Smooth muscle cell (in vitro differentiated cells): ENCODE measurements around the gene SYNGAP1. TPM values are rescaled to one million over a fixed set of nuclear protein-coding genes. Genes with fewer than 3 reads are reported as not detected.
"Not testable (repeated sequence)": the region's sequence is repeated elsewhere in the genome, so short reads cannot be mapped to it uniquely, and the experiment has no call there.

ENCODE experiments used
- DNase-seq: peaks from one replicate; lab custom pipeline; 2025; ENCODE audit not compliant: unreplicated experiment; lab: John Stamatoyannopoulos, UW
- H2AFZ ChIP-seq: fragments of 200-600 bp; sonication (generic); 2 replicates; pipeline ENCODE4 v1.6.0; 2016; ENCODE audit warnings: antibody characterized with exemption, low read depth, mild to moderate bottlenecking
- H3F3A ChIP-seq: fragments of 200-600 bp; sonication (generic); 2 replicates; pipeline ENCODE4 v1.6.0; 2017; ENCODE audit warnings: antibody characterized with exemption, low read depth
- H3K27ac ChIP-seq: fragments of 200-600 bp; sonication (generic); 2 replicates; pipeline ENCODE4 v1.5.1; 2016; ENCODE audit warnings: low read depth, mild to moderate bottlenecking
- H3K27me3 ChIP-seq: fragments of 200-600 bp; sonication (generic); 2 replicates; pipeline ENCODE4 v1.6.1; 2016; ENCODE audit warnings: low read depth, mild to moderate bottlenecking
- H3K36me3 ChIP-seq: fragments of 200-600 bp; sonication (generic); 2 replicates; pipeline ENCODE4 v1.5.1; 2016; ENCODE audit warnings: low read depth
- H3K4me1 ChIP-seq: fragments of 200-600 bp; sonication (generic); 2 replicates; pipeline ENCODE4 v1.5.1; 2016; ENCODE audit warnings: low read depth
- H3K4me2 ChIP-seq: fragments of 200-600 bp; sonication (generic); 2 replicates; pipeline ENCODE4 v1.6.0; 2016; ENCODE audit warnings: mild to moderate bottlenecking
- H3K4me3 ChIP-seq: fragments of 200-600 bp; sonication (generic); 2 replicates; pipeline ENCODE4 v1.5.1; 2016; ENCODE audit warnings: mild to moderate bottlenecking
- H3K79me2 ChIP-seq: fragments of 200-600 bp; sonication (generic); 2 replicates; pipeline ENCODE4 v1.6.0; 2016; ENCODE audit warnings: low read depth, mild to moderate bottlenecking
- H3K9ac ChIP-seq: fragments of 200-600 bp; sonication (generic); 2 replicates; pipeline ENCODE4 v1.6.0; 2016; ENCODE audit warnings: low read depth
- H3K9me3 ChIP-seq: fragments of 200-600 bp; sonication (generic); replicated peaks from 2 replicates; pipeline ENCODE4 v1.5.1; 2016; ENCODE audit warnings: low read depth
- H4K20me1 ChIP-seq: fragments of 200-600 bp; sonication (generic); 2 replicates; pipeline ENCODE4 v1.6.0; 2016; ENCODE audit warnings: low read depth
- WGBS: methylation state at CpG from one replicate; pipeline ENCODE4 v1.1.7; 2016; ENCODE audit warnings: low lambda C conversion rate; 5-methylcytosine and 5-hydroxymethylcytosine counted together
- polyA plus RNA-seq: library from polyadenylated mRNA; unstranded; fragments of >200 nt; fragmentation: Nextera tagmentation; extraction: Ambion mirVana; gene quantifications from 2 replicates; pipeline ENCODE4 v1.2.1, GENCODE V29; 2016
- total RNA-seq: library from RNA; depleted of rRNA; stranded (reverse); fragments of >200 nt; gene quantifications from 2 replicates; pipeline ENCODE4 v1.2.3, GENCODE V29; 2014
- TF ChIP-seq, protein P1 (sequence below): fragments of 200-600 bp; sonication (generic); IDR thresholded peaks from 2 replicates; pipeline ENCODE4 v1.5.1; 2017; ENCODE audit warnings: borderline replicate concordance, mild to moderate bottlenecking, antibody characterized with exemption; ENCODE audit not compliant: insufficient read depth, poor library complexity, severe bottlenecking

Gene SYNGAP1
- total and polyA plus RNA-seq, 2 experiments from 2014 or later: 1.9 to 10.4 TPM

GRCh38 chr6:33373960-33374910 is 45.6 kb upstream of the SYNGAP1 start:
- Histone ChIP-seq H3F3A (no peaks in the 10 kb centered on the region), H3K27ac (no peak overlapping the region), H3K27me3 (no peaks in the 10 kb centered on the region), H2AFZ (no peak overlapping the region), H3K9me3 (no peaks in the 10 kb centered on the region), H3K4me3 (no peak overlapping the region), H3K4me1 (peaks cover 4% of the 10 kb centered on the region), H3K9ac (no peak overlapping the region), H3K36me3 (no peaks in the 10 kb centered on the region), H4K20me1 (no peaks in the 10 kb centered on the region), H3K79me2 (no peaks in the 10 kb centered on the region), H3K4me2 (no peak overlapping the region)
- no peak for DNase-seq
- TF ChIP-seq, protein P1, sequence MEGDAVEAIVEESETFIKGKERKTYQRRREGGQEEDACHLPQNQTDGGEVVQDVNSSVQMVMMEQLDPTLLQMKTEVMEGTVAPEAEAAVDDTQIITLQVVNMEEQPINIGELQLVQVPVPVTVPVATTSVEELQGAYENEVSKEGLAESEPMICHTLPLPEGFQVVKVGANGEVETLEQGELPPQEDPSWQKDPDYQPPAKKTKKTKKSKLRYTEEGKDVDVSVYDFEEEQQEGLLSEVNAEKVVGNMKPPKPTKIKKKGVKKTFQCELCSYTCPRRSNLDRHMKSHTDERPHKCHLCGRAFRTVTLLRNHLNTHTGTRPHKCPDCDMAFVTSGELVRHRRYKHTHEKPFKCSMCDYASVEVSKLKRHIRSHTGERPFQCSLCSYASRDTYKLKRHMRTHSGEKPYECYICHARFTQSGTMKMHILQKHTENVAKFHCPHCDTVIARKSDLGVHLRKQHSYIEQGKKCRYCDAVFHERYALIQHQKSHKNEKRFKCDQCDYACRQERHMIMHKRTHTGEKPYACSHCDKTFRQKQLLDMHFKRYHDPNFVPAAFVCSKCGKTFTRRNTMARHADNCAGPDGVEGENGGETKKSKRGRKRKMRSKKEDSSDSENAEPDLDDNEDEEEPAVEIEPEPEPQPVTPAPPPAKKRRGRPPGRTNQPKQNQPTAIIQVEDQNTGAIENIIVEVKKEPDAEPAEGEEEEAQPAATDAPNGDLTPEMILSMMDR: no peak
- 79% methylated on average over 8 of the region's 8 CpGs for WGBS

GRCh38 chr6:33375143-33375671 is 44.7 kb upstream of the SYNGAP1 start:
- Histone ChIP-seq H3K9me3 (no peaks in the 10 kb centered on the region), H3F3A (no peaks in the 10 kb centered on the region), H4K20me1 (no peaks in the 10 kb centered on the region), H3K4me1 (peaks cover 4% of the 10 kb centered on the region), H3K4me2 (no peak overlapping the region), H3K79me2 (no peaks in the 10 kb centered on the region), H3K4me3 (no peak overlapping the region), H2AFZ (no peak overlapping the region), H3K36me3 (no peaks in the 10 kb centered on the region), H3K9ac (no peak overlapping the region), H3K27ac (no peak overlapping the region), H3K27me3 (no peaks in the 10 kb centered on the region)
- no peak for DNase-seq
- 85% methylated on average over 9 of the region's 9 CpGs for WGBS
- TF ChIP-seq, protein P1: no peak

DNA sequence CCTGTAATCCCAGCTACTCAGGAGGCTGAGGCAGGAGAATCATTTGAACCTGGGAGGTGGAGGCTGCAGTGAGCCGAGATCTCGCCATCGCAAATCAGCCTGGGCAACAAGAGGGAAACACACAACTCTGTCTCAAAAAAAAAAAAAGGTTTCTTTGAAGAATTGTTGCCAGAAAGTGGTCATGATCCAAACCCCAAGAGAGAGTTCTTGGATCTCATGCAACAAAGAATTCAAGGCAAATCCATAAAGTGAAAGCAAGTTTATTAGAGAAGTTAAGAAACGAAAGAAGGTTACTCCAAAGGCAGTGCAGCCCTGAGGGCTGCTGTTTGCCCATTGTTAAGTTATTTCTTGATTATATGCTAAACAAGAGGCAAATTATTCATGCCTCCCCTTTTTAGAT is 42.7 kb upstream of the SYNGAP1 start:
- no peak overlapping the region for H3K4me3 ChIP-seq
- H3F3A ChIP-seq: no peaks in the 10 kb centered on the region
- TF ChIP-seq, protein P1: no peak
- no peak overlapping the region for H3K9ac ChIP-seq
- no peaks in the 10 kb centered on the region for H3K27me3 ChIP-seq
- peaks cover 4% of the 10 kb centered on the region for H3K4me1 ChIP-seq
- H4K20me1 ChIP-seq: no peaks in the 10 kb centered on the region
- H3K9me3 ChIP-seq: no peaks in the 10 kb centered on the region
- over 99% methylated on average over 4 of the region's 4 CpGs for WGBS
- no peaks in the 10 kb centered on the region for H3K36me3 ChIP-seq
- DNase-seq: no peak
- H3K27ac ChIP-seq: no peak overlapping the region
- no peak overlapping the region for H3K4me2 ChIP-seq
- H3K79me2 ChIP-seq: no peaks in the 10 kb centered on the region
- no peak overlapping the region for H2AFZ ChIP-seq

- H3K4me2 ChIP-seq, H3K27ac ChIP-seq, H3K4me3 ChIP-seq, H3K79me2 ChIP-seq, H3F3A ChIP-seq, H3K36me3 ChIP-seq, H3K9ac ChIP-seq, DNase-seq, H3K4me1 ChIP-seq, H3K9me3 ChIP-seq, H3K27me3 ChIP-seq, H2AFZ ChIP-seq, H4K20me1 ChIP-seq: not testable (repeated sequence)
- WGBS: 97% methylated on average over 10 of the region's 10 CpGs
Observed at GRCh38 chr6:33379184-33379583, 40.7 kb upstream of the SYNGAP1 start.
